Fibroblast of the conjunctiva (primary cell): ENCODE measurements around the gene SGO1.
A peak's percentile ranks its signal among the peaks of the same experiment; 100 is the strongest.
"Not testable (repeated sequence)": the region's sequence is repeated elsewhere in the genome, so short reads cannot be mapped to it uniquely, and the experiment has no call there.

Experiments
- DNase-seq: peaks from one replicate; pipeline ENCODE4 v3.0.0-alpha.2; 2010; ENCODE audit warnings: low read depth

SGO1 gene

GRCh38 chr3:20185679-20186599 lies at the start of gene SGO1:
Gene SGO1 (minus strand): TSS chr3:20186206. CDS start chr3:20184027, 2,179 bp downstream.
- peak; percentile 94 for DNase-seq

GRCh38 chr3:20235796-20236195 lies 49.8 kb upstream of the SGO1 start:
- no peak for DNase-seq

DNA sequence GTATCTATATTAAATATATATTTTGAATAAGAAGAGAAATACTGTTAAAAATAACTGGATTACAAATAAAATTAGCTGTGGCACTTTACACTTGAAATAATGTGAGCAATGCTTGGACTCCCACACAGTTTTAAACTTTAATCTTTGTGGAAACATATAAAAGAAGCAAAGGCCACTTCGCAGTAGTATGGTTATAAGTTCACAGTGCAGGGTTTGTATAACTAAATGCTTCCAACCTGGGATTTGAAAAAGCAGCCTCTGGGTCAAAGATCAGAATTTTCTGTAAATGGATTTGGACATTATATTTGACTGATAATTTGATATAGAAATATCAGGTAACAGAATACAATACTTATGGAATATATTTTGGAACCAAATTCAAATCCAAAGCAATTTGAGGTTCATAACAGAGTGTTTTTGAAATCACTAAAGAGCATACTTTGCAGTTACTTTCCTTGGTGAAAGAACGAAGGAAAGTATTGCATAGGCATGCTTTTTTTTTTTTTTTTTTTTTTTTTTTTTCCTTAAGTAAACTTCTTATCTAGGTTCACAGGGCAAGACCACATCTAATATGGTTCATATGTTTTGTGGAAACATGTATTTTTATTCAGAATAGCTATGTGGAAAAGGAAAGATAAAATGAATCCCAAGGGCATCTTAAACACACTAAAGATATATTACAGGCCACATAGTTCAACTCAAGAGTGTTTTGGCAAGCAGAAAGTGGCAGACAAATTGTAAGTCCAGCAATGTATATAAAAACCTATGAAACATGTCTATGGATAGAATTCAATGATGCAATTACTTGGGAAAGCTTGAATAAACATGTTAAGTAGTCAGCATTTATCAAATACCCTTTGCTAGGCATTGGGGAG lies 47.1 kb upstream of the SGO1 start:
- no peak for DNase-seq

DNA sequence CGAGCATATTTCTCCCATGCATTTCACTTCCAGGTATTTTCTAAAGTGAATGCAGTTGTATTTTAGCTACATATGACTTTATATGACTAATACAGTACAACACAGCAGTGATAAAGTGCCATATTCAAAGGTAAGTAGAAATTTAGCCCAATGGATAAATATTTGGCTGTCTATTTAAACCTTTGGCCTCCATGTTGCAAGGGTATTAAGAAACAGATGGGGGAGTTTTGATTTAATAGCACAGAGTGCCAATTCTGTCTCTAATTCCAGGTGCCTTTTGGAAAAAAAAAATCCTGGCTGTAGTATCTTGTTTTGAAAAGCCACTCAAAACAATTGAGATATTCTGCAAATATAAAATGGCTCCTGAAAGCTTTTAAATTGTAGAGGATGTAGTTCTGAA lies 44.9 kb upstream of the SGO1 start:
- no peak for DNase-seq

- DNase-seq, result peak; percentile 12
Measured at GRCh38 chr3:20225769-20226168, 39.8 kb upstream of the SGO1 start.

- DNase-seq, result no peak
Measured at GRCh38 chr3:20222274-20222673, 36.3 kb upstream of the SGO1 start.

GRCh38 chr3:20218215-20218614 lies 32.2 kb upstream of the SGO1 start:
- no peak for DNase-seq

- DNase-seq, result no peak
Measured at GRCh38 chr3:20215636-20216035, 29.6 kb upstream of the SGO1 start.

DNA sequence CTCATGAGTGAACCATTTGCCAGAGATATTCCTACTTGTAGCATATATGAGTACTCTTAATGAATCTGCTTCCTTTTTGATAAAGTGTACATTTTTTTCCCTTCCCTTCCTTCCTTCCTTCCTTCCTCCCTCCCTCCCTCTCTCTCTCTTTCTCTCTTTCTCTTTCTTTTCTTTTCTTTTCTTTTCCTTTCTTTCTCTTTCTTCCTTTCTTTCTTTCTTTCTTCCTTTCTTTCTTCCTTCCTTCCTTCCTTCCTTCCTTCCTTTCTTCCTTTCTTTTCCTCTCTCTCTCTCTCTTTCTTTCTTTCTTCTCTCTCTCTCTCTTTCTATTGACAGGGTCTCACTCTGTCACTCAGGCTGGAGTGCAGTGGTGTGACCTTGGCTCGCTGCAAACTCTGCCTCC lies 27.5 kb upstream of the SGO1 start:
- not testable (repeated sequence) for DNase-seq

- DNase-seq, result not testable (repeated sequence)
Measured at GRCh38 chr3:20207945-20208344, 21.9 kb upstream of the SGO1 start.

DNA sequence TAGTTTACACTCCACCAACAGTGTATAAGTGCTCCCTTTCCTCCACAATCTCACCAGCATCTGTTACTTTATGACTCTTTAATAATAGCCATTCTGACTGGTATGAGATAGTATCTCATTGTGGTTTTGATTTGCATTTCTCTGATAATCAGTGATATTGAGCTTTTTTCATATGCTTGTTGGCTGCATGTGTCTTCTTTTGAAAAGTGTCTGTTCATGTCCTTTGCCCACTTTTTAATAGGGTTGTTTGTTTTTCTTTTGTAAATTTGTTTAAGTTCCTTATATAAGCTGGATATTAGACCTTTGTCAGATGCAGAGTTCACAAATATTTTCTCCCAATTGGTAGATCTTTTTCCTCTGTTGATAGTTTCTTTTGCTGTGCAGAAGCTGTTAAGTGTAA lies 19.9 kb upstream of the SGO1 start:
- DNase-seq, result not testable (repeated sequence)

DNA sequence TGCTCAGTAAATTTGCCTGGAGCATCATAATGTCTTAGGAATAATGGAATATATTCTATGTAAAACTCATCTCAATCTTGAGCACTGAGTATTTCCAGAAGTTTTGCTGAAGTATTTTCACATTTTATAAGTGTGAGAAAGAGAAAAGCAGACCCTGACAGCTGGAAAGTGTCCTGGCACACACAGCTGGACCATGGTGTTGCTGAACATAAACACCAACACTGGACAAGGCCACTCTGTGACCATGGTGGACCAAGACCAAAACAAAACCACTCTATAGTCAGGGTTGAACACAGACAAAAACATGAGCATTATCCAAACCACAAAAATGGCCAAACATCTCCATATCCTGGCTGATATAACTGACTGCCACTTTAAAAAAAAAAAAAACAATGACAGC lies 15.1 kb upstream of the SGO1 start:
- no peak for DNase-seq

DNA sequence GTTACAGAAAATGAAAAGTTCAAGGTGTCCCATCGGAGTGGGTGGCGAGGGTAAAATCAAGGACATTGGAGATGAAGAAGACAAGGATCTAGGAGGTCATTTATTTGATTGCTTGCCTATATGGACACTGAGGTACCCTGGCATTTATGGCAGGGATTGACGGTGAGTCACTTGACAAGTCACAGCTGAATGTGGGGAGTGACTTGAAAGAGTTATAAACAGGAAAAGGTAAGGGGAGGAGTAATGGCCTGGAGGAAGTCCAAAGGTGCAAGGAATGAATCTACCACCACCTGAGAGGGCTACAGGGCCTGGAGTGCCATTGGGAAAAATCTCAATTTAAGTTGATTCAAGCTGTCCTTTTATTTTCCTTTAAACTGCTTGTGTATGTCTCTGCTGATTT lies 11.8 kb upstream of the SGO1 start:
- DNase-seq, result no peak

DNA sequence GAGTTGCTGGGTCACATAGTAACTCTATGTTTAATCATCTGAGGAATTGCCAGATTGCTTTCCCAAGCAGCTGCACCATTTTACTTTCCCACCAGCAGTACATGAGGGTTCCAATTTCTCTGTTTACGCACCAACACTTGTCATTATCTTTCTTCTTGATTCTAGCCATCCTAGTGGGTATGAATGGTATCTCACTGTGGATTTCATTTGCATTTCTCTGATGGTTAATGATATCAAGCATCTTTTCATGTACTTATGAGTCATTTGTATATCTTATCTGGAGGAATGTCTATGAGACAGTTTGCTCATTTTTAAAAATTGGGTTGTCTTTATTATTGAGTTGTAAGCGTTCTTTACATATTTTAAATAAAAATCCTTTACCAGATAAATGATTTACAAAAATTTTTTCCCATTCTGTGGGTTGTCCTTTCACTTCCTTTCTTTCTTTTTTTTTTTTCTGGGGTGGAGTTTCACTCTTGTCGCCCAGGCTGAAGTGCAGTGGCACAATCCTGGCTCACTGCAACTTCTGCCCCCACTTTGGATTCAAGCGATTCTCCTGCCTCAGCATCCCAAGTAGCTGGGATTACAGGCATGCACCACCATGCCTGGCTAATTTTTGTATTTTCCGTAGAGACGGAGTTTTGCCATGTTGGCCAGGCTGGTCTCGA lies 8.9 kb upstream of the SGO1 start:
- DNase-seq, result no peak

- DNase-seq, result no peak
Measured at GRCh38 chr3:20190991-20191390, 5.0 kb upstream of the SGO1 start.

DNA sequence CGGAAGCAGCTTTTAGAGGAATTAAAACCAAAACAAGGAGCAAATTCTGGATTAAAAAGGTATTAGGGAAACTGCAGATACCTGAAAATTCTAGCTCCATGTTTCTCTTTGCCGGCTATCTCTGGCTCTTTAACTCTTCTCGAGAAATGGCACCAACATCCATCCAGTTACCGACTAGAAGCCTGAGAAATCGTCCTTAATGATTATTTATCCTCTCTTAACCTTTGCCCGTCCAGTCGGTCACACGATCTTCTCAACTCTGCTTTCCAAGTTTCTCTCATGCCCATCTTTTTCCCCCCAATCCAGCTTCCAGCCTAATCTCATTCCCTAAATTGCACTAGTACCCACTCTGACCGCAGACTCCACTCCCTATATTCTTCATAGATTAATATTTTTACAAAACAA lies 596 bp upstream of the SGO1 start:
- DNase-seq, result no peak

DNA sequence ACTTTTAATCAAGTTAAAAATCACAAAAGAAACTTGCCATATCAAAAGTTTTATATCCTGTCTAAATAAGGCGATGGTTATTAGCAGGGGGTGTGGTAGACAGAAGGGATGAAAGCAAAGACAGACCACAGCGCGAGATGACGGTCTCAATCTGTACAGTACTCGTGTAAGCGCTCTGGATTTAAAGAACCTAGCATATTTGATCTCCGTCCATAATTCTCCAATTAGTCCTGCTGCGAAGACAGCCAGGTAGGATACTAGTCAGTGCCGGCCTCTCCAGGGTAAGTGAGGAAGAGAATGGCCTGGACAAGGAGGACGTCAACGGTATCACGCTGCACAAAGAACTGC lies 701 bp downstream of the SGO1 start:
- DNase-seq, result no peak

GRCh38 chr3:20182206-20182605 lies 3.8 kb downstream of the SGO1 start:
- no peak for DNase-seq

GRCh38 chr3:20181276-20181675 lies 4.7 kb downstream of the SGO1 start:
- no peak for DNase-seq

- no peak for DNase-seq
Measured at GRCh38 chr3:20173844-20174410, 12.1 kb downstream of the SGO1 start.

- DNase-seq, result no peak
Measured at GRCh38 chr3:20161714-20162113, 24.3 kb downstream of the SGO1 start.

DNA sequence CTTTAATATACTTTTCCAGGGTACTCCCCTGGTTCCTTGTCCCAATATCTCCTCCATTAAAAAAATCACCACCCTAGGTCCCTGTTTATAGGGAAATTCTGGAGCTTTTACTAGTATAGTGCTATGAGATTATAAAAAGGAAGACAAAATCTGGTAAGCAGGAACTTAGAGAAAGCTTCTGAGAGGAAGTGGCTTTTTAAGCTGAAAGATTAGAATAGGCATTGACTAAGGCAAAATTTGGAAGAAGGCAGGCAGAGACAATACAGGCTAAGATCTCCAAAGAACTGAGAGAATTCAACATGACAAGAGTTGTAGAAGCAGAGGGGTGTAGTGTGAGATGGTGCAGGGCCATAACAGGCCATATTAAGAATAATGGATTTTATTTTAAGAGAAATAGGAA lies 25.8 kb downstream of the SGO1 start:
- no peak for DNase-seq
